Stimulated activated CD8-positive, alpha-beta memory T cell treated with anti-CD3 and anti-CD28 coated beads, Interleukin-12 subunit alpha, Interleukin-12 subunit beta, amount 100 ng/mL, for 4 hours (primary cell): ENCODE data around the gene ZBTB3.
"Not testable (repeated sequence)": the region's sequence is repeated elsewhere in the genome, so short reads cannot be mapped to it uniquely, and the experiment has no call there.

Experiments
- DNase-seq: peaks from one replicate; pipeline ENCODE4 v3.0.0-alpha.2; 2020; ENCODE audit warnings: low read depth

ZBTB3 gene

DNA sequence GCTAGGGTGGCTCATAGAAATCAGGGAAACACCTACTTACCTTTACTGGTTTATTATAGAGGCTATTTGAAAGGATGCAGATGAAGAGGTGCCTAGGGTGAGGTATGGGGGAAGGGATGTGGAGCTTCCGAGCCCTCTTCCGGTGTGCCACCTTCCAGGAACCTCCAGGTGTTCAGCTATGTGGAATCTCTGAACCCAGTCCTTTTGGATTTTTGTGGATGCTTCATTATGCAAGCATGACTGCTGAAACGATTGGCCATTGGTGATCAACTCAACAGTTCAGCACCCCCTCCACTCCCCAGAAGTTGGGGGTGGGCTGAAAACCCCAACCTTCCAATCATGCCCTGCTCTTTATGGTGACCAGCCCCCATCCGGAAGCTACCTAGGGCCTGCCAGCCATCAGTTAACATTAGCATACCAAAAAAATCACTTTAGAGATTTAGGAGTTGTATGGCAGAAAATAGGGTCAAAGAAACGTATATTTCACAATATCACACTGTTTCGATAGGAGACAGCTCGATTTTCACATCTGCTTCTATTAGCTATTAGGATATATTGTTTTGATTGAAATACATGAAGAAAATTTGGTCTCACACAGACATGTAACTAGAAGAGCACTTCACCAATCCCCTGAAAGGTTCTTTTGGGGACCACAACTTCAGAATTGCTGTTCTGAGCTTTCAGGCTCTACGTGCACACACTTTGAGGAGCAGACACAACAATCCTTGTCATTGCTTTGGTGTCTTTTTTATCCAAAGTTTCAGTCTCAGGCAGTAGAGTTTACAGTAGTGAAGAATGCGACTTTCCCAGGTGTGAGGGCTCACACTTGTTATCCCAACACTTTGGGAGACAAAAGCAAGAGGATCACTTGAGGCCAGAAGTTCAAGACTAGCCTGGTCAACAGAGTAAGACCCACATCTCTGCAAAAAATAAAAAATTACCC, 4.2 kb upstream of the ZBTB3 start:
- DNase-seq: no peak

DNA sequence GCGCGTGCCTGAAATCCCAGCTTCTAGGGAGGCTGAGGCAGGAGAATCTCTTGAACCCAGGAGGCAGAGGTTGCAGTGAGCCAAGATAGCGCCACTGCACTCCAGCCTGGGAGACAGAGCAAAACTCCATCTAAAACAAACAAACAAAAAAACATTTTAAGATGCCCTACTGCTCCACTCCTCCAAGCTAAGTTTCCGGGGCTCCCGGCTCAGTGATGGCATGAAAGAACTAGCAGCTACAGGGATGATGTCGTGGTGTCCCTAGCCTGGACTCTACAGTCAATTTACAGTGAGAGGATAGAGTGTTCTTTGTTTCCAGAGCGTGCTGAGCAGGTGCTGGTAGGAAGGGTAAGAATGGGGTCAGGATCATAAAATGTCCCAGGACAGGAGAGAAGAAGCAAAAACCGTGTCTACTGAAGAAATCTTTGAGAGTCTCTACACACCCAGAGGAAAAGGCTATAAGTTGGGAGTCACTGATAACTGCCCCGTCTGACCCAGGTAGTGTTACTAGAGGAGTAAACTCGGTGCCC, 1.2 kb upstream of the ZBTB3 start:
- DNase-seq: no peak

DNA sequence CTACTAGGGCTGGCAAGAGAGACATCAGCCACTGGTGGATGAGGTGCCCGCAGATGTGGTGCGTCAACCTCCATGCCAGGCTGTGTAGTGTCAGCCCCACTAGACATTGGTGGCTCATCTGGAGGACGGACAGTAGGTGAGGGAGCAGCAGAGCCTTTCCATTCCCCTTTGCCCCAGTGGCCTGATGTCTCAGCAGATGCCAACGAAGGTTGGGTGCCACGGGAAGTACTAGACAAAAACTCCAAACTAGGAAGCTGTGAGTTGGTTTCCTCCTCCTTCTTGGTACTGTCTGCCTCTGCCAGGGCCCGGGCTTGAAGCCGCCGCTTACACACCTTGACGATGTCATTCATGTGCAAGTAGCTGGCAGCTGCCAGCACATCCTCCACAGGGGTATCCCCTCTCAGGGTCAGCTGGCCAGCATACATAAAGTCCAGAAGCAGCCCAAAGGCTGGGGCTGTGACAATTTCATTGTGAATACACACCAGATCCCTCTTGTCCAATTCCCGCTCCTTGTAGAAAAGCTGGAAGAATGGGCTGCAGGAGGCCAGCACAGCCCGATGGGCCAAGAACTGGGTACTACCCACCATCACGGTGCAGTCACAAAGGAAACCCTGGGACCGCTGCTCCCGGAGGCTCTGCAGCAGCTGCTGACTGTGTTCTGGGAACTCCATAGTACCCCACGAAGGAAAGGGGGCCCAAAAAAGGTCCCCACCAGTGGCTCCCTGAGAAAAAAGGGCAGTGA, 795 bp downstream of the ZBTB3 start:
- DNase-seq: no peak

DNA sequence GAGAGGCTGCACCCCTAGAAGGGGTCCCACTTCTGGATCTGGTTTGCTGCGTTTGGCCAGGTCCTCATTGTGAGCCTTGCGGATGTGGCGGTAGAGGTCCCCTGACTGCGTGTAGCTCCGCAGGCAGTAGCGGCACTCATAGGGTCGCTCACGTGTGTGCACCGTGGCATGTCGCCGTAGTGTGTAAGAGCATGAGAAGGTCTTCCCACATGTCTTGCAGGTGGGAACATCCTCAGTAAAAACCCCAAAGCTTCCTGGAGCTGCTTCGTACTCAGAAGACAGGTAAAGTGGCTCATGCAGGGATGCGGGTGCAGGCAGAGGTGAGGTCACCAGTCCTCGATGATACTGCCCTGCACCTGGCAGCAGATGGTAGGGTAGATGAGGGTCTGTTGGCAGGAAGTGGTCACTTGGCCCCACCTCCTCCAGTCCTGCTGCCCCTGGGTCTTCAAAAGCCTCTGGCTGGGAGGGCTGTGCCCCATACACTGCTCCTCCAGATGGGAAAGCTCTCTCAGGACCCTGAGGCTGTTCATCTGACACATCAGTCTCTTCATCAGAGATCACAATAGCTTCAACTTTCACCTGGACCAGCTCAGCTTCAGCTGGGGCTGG, 1.7 kb downstream of the ZBTB3 start:
- no peak for DNase-seq

DNA sequence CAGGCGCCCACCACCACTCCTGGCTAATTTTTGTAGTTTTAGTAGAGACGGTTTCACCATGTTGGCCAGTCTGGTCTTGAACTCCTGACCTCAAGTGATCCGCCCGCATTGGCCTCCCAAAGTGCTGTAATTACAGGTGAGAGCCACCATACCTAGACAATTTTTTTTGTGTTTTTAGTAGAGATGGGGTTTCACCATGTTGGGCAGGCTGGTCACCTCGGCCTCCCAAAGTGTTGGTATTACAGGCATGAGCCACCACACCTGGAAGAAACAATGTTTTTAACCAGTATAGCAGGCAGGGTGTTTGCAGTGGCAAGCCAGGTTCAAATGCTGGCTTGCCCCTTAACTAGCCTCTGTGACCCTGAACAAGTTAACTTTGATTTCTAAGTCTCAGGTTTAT, 4.0 kb downstream of the ZBTB3 start:
- DNase-seq: not testable (repeated sequence)

DNA sequence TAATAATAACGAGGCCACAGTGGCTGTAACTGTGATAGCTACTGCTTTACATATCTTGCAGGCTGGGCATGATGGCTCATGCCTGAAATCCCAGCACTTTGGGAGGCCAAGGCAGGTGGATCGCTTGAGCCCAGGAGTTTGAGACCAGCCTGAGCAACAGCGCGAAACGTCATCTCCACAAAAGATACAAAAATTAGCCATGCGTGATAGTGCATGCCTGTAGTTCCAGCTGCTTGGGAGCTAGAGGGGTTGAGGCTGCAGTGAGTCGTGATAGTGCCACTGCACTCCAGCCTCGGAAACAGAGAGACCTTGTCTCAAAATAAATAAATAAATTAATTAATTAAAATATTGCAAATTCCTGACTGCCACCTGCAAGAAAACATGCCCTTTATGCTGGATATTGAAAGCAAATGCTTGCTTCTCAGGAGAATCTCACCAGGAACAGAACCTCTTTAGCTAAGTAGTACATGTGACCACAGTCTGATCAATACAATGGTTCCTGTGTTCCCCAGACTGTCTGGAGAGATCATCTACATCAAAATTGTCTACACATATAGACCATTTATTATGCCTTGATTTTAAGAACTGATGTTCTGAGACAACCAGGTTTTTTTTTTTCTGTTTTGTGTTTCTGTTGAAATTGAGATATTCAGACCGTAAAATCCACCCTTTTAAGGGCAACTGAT, 6.3 kb downstream of the ZBTB3 start:
- DNase-seq: no peak

DNA sequence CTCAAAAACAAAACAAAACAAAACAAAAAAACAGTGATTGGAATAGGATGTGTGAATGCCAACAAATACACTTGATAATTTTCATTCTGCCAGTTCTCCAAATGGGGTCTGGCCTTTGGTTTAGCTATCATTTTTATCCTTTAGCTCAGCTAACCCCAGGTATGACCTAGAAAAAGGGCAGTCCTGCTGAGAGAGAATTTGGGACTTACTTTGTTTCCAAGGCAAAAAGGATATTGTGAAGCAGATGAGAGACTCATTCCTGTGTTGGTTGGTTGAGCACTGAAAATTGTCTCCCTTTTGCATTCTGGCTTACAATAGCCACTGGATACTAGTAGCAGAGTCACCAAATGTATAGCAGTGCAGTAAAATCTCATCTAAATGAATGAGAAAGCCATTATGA, 16.8 kb downstream of the ZBTB3 start:
- DNase-seq: no peak

DNA sequence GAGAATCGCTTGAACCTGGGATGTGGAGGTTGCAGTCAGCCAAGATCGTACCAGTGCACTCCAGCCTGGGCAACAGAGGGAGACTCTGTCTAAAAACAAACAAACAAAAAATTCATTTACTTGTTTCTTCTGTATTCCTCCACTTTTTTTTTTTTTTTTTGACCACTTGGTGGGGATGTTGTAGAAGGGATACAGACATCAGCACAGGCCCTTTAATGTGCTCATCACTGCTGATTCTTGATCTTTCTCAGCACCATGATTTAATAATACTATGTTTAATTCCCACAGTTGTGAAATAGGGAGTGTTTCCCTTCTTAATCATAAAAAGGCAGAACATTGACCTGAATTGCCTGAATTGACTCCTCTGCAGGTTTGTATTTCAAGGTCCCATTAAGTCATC, 21.1 kb downstream of the ZBTB3 start:
- DNase-seq: no peak

DNA sequence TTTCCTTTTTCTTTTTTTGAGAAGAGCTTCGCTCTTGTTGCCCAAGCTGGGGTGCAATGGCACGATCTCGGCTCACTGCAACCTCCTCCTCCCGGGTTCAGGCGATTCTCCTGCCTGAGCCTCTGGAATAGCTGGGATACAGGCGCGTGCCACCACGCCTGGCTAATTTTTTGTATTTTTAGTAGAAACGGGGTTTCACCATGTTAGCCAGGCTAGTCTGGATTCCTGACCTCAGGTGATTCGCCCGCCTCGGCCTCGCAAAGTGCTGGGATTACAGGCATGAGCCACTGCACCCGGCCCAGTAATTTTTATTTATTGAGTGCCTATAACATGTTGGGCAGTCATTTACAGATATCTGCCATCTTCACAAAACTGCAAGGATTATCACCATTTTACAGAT, 23.9 kb downstream of the ZBTB3 start:
- not testable (repeated sequence) for DNase-seq

DNA sequence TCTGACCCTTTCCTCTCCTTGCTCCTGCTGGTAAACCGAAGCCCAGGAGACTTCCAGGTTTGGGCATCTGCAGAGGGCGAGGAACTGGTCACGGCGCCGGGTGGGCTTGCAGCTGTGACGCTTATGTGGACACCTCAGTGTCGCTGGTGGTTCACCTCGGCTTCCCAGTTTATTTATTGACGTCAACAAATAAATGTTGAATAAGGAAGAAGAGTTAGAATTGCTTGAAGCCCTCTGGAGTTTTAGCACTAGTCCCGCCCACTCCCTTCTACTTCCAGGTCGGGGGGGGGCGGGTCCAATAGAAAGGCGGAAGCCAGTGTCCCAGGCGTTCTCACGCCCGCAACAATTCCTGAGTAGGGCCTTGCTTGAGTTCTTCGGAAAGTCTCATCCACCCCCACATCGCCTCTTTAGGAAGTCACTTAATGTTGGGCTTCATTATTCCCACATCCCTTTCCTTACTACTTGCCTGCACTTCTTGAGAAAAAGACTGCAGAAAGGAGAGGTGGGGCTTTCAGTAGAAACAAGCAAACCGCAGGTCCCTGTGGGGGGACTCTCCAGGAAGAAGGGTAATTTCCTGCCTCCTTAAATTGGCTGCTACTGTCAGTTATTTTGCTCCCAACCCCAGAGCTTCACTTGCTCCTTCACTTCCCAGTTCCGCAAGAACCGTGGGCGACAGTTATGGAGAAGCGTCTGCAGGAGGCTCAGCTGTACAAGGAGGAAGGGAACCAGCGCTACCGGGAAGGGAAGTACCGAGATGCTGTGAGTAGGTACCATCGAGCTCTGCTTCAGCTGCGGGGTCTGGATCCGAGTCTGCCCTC, 25.6 kb downstream of the ZBTB3 start, which contains the start of gene TTC9C:
Gene TTC9C, plus strand, starts transcription at position 316 of the 818 bp plus-strand sequence. Its CDS starts 363 bp downstream, at position 679.
- peak; percentile 69 for DNase-seq

DNA sequence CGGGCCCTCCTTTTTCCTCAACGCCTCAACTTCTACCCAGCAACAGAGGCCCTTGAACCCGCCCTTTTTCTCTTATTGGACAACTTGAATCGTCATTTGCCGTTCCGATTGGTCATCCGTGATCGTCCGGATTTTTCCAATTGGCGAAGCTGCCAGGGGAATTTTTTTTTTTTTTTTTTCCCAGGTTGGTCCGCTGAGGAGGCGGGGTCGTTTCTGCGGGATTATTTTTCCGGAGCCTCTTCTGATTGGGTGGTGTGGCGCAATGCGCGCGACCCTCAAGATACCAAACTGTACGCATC, 26.1 kb downstream of the ZBTB3 start:
- peak; percentile 63 for DNase-seq

DNA sequence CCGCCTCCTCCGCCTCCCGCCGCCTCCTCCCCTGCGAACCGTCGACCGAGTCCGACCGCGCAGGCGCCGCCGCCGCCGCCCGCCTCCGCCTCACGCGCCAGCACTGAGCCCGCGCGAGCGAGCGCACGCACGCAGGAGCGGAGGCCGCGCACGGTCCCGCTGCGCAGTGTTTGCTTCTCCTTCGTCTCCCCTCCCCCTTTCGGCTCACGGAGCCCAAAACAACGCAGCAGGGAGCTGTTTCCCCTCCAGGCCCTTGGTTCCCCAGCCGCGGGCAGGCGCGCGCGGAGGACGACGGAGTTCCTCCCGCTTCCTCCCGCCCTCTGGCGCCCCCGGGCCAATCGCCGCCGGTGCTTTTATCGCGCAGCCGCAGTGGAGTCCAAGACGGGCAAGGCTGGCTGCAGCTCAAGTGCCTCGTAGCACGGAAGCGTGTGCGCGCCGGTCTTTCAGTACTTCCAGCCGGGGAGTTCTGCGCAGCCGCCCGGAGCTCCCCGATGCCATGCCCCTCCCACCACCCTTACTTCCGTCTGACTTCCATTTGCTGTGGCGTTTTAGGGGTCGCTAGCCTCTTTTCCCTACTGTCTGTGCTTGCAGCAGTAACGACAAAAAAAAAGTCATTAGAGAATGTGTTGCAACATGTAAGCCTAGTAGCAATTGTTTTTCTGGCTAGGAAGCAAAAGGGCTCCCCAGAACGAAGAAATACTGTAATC, 26.6 kb downstream of the ZBTB3 start, which contains the start of gene HNRNPUL2:
Gene HNRNPUL2, minus strand, starts transcription at position 293 of the 707 bp plus-strand sequence. CDS start 301 bp downstream, outside the sequence.
- DNase-seq: peak; percentile 98

DNA sequence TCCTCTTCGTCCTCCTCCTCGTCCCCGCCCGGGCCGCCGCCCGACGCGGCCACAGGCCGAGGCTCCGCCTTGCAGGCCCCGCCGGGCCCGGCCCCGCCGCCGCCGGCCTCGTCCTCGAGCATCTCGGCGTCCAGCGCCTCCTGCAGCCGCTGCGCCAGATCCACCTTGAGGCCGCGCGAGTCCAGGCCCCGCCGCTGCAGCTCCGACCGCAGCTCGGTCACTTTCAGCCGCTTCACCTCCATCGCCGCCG, 27.1 kb downstream of the ZBTB3 start:
- DNase-seq: no peak

DNA sequence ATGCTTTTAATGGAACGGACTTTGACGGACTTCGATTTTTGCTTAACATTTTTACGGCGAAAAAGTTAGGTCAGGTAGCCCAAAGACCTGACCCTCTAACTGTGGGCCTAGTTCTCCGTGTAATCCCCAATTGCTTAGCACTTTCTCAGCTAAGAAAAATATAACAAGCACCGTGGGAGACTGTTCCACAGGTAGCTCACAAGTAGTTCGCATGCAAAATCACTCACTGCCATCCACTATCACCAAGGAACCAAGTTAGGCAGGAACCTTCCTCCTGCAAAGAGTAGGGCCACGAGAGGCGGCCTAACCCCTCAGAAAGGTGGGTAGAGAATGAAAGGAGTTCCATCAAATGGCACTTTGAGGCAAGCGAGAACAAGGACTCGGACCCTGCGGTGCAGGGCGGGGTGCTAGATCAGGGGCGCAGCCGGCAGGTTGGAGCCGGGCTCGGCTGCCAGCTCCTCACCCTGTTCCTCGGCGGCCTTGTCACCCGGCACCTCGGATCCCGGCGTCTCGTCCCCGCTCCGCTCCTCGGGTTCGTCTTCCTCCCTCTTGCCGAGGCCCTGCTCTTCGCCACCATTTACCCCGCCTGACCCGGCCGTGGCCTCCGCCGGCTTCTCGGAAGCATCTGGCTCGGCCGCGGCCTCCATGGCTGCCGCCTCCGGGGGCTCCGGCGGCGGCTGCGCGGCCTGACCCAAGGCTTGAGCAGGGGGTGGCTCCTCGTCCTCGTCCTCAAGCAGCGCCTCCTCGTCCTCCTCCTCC, 27.6 kb downstream of the ZBTB3 start:
- DNase-seq: peak; percentile 15

DNA sequence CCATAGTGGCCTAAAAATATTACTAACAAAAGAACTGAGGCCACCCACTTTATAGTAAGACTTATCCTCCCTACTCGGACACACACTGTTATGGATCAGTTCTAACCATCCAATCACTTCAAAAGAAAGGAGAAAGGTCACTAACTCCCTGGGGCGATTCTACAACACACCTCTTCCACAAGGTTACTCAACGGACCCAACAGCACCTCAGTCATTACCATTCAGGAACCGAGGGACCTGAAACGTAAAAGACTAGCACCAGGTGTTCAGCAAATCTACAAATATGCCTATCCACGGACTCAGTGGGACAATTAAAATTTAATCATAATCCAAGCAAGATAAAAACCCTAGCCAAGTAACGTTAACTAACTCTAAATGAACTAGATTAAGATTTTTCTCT, 28.3 kb downstream of the ZBTB3 start:
- DNase-seq: no peak

DNA sequence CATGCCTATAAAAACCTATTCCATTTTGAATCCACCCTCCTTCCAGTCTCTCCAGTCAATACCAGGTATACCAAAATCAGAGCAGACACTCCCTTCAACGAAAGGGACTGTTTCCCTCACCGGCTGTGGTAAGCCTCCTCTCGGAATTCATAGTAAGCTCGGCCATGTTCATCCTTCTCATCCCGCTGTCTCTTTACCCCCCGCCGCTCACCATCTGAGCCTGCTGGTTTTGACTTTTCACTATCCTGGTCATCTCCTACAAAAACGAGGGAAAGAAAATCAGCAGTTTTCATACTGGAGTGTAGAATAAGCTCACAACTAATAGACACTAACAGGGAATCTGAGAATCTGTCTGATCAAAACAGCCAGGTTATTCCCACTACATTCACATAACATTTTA, 29.8 kb downstream of the ZBTB3 start:
- DNase-seq: no peak

DNA sequence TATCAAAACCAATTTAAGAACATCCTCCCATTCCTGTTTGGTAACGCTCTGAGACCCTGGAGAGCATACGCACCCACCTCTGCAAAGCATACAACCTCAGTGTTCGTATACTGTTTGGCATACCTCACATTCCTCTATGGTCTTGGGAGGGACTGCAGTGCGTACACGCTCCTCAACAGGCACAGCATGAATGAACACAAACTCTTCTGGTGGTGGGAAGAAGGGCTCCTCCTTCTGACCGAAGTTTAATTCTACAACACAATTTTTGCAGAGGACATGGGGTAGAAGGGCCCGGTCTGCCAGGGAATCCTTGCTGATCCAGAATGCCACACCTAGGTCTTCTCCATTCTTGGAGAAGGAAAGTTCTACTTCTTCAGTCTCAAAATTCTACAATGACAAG, 32.0 kb downstream of the ZBTB3 start:
- DNase-seq: no peak

DNA sequence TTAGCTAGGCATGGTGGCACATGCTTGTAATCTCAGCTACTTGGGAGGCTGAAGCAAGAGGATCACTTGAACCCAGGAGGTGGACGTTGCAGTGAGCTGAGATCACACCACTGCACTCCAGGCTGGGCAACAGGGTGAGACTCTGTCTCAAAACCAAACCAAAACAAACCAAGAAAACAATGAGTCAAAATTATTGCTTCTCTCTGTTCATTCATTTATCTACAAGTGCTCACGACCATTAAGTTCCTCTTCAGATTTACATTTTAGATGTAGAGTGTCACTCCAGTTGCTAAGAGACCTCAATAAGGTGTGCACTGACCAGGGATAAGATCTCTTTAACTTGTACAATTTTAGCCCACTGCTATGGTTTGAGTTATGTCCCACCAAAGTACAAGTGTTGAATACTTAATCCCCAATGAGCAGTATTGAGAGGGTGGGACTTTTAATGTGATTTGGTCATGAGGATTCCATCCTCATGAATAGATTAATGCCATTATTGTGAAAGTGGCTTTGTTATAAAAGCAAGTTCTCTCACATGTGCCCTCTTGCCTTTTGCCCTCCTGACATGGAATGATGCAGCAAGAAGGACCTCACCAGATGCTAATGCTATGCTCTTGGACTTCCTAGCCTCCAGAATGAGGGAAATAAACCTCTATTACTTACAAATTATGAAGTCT, 34.5 kb downstream of the ZBTB3 start:
- no peak for DNase-seq

DNA sequence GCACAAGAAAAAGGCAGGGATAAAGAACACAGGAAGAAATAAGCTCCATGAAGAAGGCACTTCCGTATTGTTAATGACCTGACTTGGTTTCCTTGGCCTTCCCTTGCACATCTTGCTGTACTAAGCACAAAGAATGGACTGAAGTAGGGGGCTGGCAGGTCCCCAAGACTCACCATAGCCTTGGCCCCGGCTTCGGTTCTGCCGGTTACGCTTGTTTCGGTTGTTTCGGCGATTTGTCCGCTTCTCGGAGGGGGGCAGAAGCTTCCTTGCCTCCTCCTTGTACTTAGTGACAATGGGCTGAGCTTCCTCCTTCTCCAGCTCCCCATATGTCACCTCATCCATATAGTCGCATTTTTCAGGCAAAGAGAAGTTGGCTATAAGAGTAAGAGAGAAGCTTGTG, 37.1 kb downstream of the ZBTB3 start:
- DNase-seq: no peak
